ENCODE measurements around the gene UBTD2. TPM values are rescaled to one million over a fixed set of nuclear protein-coding genes. Genes with fewer than 3 reads are reported as not detected.

The UBTD2 gene
- total RNA-seq, 2 donors from 2014 or later, result 3.5 to 3.9 TPM

DNA sequence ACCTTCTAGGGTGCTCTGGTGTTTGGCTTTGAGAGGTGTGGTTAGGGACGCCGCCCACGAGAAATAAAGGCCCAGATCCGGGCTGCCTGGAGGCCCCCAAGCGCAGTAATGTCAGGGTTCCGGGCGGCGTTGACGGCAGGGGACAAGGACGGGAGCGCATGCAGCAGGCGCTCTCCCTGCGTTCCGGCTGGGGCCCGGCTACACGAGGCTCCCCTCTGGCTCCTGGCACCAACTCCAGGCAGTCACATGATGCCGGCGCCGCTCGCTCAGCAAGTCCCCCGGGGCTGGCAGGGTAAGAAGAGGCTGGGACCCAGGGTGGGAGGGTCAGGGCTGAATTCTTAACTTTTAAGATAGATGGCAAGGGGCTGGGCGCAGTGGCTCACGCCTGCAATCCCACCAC, 28.1 kb downstream of the UBTD2 start:
- peaks cover 4% of the 10 kb centered on the region for H3K9me3 ChIP-seq (ENCODE audit: control insufficient read depth, low read length, poor library complexity, severe bottlenecking)
- Mint-ChIP-seq H3K27me3 (no peaks in the 10 kb centered on the region), H3K4me1 (no peaks in the 10 kb centered on the region), H3K4me3 (no peak overlapping the region), H3K36me3 (ENCODE audit: low read depth) (peaks cover 2% of the 10 kb centered on the region), H3K27ac (no peak overlapping the region)
- DNase-seq (no peak), ATAC-seq (no peak)

DNA sequence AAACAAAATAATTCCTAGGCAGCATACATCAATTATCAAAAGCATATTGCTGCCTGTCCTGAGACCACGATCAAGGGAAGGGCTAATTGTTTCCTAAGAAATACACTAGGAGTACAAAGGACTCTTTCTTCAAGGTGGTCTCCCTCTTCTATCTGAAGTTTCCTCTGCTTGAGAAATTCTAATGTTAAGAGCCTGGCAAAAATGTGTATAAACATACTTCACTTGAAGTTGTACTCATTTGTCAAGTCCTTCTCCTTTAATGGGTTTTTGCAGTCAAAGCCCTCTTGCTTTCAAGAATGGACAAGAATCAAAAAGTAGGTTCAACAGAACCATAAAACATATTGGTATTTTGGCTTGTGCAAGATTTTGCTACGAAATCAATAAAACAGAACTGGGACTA, 31.1 kb downstream of the UBTD2 start:
- no peak for DNase-seq
- Mint-ChIP-seq H3K27ac (no peak overlapping the region), H3K4me1 (no peaks in the 10 kb centered on the region), H3K27me3 (no peaks in the 10 kb centered on the region), H3K4me3 (no peak overlapping the region), H3K36me3 (ENCODE audit: low read depth) (no peaks in the 10 kb centered on the region)
- ATAC-seq, result no peak
- H3K9me3 ChIP-seq (ENCODE audit: control insufficient read depth, low read length, poor library complexity, severe bottlenecking), result peaks cover 4% of the 10 kb centered on the region

DNA sequence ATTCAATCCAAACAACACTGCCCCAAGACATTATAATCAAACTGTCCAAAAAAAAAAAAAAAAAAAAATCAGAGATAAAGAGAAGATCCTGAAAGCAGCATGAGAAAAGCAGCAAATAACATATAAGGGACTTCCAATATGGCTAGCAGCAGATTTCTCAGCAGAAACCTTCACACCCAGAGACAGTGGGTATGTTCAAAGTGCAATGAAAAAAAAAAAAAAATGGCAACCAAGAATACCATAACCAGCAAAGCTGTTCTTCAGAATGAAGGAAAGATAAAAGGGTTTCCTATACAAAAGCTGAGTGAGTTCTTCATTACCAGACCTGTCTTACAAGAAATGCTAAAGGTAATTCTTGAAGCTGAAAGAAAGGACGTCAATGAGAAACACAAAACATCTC, 32.1 kb downstream of the UBTD2 start:
- H3K27ac Mint-ChIP-seq, result no peak overlapping the region
- ATAC-seq, result no peak
- peaks cover 4% of the 10 kb centered on the region for H3K9me3 ChIP-seq (ENCODE audit: control insufficient read depth, low read length, poor library complexity, severe bottlenecking)
- H3K4me3 Mint-ChIP-seq, result no peak overlapping the region
- peaks cover 5% of the 10 kb centered on the region for H3K4me1 Mint-ChIP-seq
- no peak for DNase-seq
- H3K36me3 Mint-ChIP-seq (ENCODE audit: low read depth), result no peaks in the 10 kb centered on the region
- no peaks in the 10 kb centered on the region for H3K27me3 Mint-ChIP-seq

DNA sequence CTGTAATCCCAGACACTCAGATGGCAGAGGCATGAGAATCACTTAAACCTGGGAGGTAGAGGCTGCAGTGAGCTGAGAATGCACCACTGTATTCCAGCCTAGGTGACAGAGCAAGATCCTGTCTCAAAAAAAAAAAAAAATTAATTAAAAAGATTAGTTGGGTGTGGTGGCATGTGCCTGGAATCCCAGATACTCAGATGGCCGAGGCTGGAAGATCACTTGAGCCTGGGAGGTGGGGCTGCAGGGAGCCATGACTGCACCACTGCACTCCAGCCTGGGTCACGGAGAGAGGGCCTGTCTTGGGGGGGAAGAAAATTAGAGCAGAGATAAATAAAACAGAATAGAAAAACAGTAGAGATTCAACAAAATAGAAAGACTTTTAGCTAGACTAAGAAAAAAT, 34.9 kb downstream of the UBTD2 start:
- no peaks in the 10 kb centered on the region for H3K27me3 Mint-ChIP-seq
- H3K9me3 ChIP-seq (ENCODE audit: control insufficient read depth, low read length, poor library complexity, severe bottlenecking), result no peaks in the 10 kb centered on the region
- ATAC-seq (no peak), DNase-seq (no peak)
- peaks cover 8% of the 10 kb centered on the region for H3K4me1 Mint-ChIP-seq
- no peak overlapping the region for H3K27ac Mint-ChIP-seq
- H3K36me3 Mint-ChIP-seq (ENCODE audit: low read depth), result peaks cover 3% of the 10 kb centered on the region
- no peak overlapping the region for H3K4me3 Mint-ChIP-seq

DNA sequence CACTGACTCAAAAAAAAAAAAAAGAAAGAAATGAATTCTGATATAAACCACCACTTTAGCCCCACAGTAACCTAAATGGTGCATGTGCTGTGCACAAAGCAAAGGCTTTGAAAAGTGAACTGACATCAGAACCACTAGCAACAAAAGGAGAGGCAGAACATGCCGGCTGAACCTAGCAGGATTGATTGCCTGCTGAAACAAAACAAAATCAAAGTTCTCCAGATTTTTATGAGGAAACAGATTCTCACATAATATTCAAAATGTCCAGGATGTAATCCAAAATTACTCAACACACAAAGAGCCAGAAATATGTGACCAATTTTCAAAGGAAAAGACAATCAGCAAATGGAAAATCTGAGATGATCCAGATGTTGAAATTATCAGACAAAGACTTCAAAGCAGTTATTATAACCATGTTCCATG, 37.9 kb downstream of the UBTD2 start:
- Mint-ChIP-seq H3K4me1 (peaks cover 8% of the 10 kb centered on the region), H3K27ac (no peak overlapping the region), H3K36me3 (ENCODE audit: low read depth) (peaks cover 3% of the 10 kb centered on the region), H3K27me3 (no peaks in the 10 kb centered on the region), H3K4me3 (no peak overlapping the region)
- DNase-seq (no peak), ATAC-seq (no peak)
- no peaks in the 10 kb centered on the region for H3K9me3 ChIP-seq (ENCODE audit: control insufficient read depth, low read length, poor library complexity, severe bottlenecking)

DNA sequence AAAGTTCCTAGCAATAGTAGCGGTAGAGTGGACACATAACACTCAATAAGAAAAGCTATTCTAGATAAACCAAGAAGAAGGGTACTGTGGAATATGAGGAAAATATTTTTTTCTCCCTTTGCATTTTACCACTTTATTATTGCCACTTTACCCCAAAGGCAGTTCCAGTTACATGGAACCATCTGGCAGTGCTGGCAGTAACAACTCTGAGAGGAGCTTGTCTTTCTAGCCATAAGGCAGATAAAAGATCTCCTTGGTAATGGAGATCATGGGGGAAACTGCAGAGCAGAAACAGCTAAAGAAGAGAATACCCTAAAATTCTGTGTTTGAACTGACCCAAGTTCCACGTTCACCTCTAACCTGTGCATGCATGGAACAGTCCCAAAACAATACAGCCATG, 38.5 kb downstream of the UBTD2 start:
- H3K4me1 Mint-ChIP-seq, result peaks cover 8% of the 10 kb centered on the region
- H3K4me3 Mint-ChIP-seq, result no peak overlapping the region
- peaks cover 3% of the 10 kb centered on the region for H3K36me3 Mint-ChIP-seq (ENCODE audit: low read depth)
- H3K9me3 ChIP-seq (ENCODE audit: control insufficient read depth, low read length, poor library complexity, severe bottlenecking), result no peaks in the 10 kb centered on the region
- no peaks in the 10 kb centered on the region for H3K27me3 Mint-ChIP-seq
- DNase-seq, result no peak
- no peak overlapping the region for H3K27ac Mint-ChIP-seq
- no peak for ATAC-seq

DNA sequence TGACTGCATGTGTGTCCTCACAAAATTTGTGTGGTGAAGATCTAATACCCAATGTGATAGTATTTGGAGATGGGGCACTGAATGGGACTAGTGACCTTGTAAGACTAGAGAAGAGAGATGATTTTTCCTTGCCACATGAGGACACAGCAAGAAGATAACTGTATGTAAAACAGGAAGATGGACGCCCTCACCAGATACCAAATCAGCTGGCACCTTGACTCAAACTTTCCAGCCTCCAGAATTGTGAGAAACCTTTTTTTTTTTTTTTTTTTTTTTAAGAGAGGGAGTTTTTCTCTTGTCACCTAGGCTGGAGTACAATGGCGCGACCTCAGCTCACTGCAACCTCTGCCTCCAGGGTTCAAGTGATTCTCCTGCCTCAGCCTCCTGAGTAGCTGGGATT, 40.3 kb downstream of the UBTD2 start:
- no peak for DNase-seq
- peaks cover 3% of the 10 kb centered on the region for H3K36me3 Mint-ChIP-seq (ENCODE audit: low read depth)
- H3K27ac Mint-ChIP-seq, result no peak overlapping the region
- H3K9me3 ChIP-seq (ENCODE audit: control insufficient read depth, low read length, poor library complexity, severe bottlenecking), result no peaks in the 10 kb centered on the region
- H3K4me3 Mint-ChIP-seq, result no peak overlapping the region
- H3K27me3 Mint-ChIP-seq, result no peaks in the 10 kb centered on the region
- H3K4me1 Mint-ChIP-seq, result peaks cover 21% of the 10 kb centered on the region
- ATAC-seq, result no peak

DNA sequence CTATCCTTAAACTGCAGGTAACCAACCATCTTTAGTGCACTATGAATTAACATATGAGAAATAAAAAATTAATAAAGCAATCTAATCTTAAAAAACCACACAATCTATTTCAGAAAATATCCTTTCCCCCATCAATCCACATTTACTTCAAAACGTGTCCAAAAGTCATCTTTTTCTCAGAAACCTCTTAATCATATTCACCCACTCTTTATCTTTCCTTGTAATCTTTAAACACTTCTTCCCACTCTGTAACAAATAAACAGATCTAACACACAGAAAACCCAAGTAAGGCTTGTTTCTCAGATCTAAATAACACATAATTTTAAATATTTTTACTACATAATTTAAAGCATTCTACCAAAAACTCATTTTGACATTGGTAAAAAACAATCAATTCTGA, 45.2 kb downstream of the UBTD2 start:
- ATAC-seq, result no peak
- H3K4me3 Mint-ChIP-seq, result peak overlapping the region; percentile 78

DNA sequence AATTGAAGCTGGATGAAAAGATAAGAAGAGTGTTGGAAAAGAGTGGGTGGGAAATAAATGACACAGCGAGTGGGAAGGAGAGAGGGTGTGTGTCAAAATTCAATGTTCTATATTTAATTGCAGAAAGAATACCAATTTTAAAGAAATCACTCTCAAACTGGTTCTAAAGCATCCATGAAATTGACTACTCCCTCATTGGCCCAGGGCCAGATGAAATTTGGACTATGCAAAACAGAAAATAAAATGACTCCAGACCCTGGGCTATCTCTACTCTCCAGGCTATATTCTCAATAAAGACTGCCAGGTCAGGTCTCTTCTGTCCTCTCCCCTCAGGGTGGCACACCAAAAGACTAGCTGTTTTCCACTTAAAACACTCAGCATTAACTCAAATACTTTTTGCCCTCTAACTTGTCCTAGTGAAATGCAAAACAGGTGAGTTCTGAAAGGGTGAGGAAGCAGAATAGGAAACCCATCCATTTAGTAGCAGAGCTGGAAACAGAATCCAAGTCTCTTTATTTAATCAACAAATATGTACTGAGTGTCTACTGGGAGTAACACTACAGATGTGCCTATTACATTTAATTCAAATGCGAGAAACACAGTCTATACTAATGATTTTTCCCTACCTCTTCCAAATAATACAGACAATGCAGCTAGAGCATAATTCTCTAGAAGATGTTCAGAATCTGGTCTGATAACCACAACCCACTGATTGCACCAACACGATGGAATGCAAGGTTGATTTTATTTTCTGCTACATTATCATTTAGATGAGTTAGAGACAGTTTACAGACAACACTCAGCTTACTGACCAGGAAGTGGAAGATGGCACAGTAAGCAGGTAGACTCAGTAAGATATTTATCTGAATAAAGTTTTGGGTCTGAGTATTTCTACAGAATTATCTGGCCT, 47.5 kb downstream of the UBTD2 start:
- Mint-ChIP-seq H3K4me1 (peaks cover 38% of the 10 kb centered on the region), H3K27ac (peak overlapping the region; percentile 77)
- DNase-seq, result no peak

More for the DNA sequence above, 45.2 kb downstream of the UBTD2 start:
- DNase-seq, result no peak
- peak overlapping the region; percentile 85 for H3K27ac Mint-ChIP-seq
- no peaks in the 10 kb centered on the region for H3K9me3 ChIP-seq (ENCODE audit: control insufficient read depth, low read length, poor library complexity, severe bottlenecking)
- no peaks in the 10 kb centered on the region for H3K27me3 Mint-ChIP-seq
- H3K36me3 Mint-ChIP-seq (ENCODE audit: low read depth), result no peaks in the 10 kb centered on the region
- peaks cover 38% of the 10 kb centered on the region for H3K4me1 Mint-ChIP-seq

DNA sequence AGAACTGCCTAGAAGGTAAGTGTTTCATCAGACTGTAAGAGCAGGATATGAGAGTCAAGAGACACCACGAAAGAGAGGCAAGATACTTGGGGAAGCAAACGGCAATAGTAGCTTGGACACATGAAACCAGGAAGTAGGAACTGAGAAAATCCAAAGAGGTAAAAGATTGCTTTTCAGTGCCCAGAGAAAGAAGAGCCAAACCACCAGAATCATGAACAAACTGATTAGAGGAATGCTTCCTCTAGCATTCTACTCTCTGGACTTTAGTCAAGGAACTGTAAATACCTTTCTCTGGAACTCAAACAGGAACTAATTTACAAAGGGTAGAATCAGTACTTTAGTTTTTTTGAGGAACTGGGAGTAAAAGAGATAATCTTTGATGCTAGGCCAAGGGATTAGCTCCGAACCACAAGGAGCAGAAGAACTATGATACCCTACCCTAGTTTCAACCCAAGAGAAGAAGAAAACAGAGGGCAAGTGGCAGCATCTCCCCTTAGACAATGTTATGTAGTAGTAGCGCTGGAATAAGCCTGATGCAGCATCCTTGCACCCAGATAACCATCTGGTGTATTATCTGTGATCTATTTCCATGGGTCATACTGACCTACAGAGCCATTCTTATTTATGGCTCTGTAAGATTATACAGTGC, 48.3 kb downstream of the UBTD2 start:
- H3K36me3 Mint-ChIP-seq (ENCODE audit: low read depth), result peaks cover 2% of the 10 kb centered on the region
- H3K9me3 ChIP-seq (ENCODE audit: control insufficient read depth, low read length, poor library complexity, severe bottlenecking), result no peaks in the 10 kb centered on the region
- H3K27ac Mint-ChIP-seq, result peak overlapping the region; percentile 77
- H3K4me3 Mint-ChIP-seq, result no peak overlapping the region
- peaks cover 38% of the 10 kb centered on the region for H3K4me1 Mint-ChIP-seq
- no peaks in the 10 kb centered on the region for H3K27me3 Mint-ChIP-seq
- no peak for ATAC-seq
- DNase-seq, result no peak

More for the DNA sequence above, 47.5 kb downstream of the UBTD2 start:
- Mint-ChIP-seq H3K27me3 (no peaks in the 10 kb centered on the region), H3K4me3 (no peak overlapping the region), H3K36me3 (ENCODE audit: low read depth) (peaks cover 2% of the 10 kb centered on the region)
- ATAC-seq, result no peak
- H3K9me3 ChIP-seq (ENCODE audit: control insufficient read depth, low read length, poor library complexity, severe bottlenecking), result no peaks in the 10 kb centered on the region

DNA sequence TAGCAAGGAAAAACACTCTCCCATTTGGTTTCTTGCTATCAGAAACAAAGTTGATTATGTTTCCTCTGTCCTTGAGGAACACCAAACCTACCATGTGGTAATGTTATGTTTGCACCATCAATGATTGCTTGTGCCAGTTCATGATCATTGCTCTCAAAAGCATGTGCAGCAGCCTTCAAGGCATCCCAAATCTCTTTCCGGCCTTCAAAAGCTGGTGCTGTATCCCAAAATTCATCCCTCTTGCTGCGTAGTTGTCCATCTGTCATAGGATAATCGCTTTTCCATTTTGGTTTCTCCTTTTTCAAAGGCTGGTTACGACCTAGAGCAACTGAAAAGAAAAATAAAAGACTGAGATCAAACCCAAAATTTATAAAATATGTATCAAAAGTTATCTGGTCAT, 49.5 kb downstream of the UBTD2 start:
- H3K27ac Mint-ChIP-seq, result no peak overlapping the region
- H3K4me3 Mint-ChIP-seq, result no peak overlapping the region

DNA sequence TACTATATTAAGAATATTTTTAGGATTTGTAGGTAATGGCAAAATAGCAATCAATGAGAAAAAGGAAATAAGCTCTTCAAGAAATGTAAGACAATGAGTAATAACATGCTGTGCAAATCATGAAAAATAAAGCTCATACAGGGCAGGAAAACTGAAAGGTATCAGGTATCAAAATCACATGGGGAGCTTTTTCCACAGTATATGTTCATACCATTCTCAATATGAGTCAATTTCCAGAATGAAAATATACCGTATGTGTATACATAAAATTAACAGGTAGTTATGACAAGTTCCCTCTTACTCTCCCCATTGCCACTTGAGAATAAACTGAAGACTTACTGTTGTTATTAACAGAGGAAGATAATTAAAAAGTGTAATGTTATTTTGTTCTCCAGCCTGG, 53.7 kb downstream of the UBTD2 start:
- Mint-ChIP-seq H3K27me3 (no peaks in the 10 kb centered on the region), H3K36me3 (ENCODE audit: low read depth) (peaks cover 2% of the 10 kb centered on the region), H3K4me1 (peaks cover 4% of the 10 kb centered on the region), H3K4me3 (no peak overlapping the region), H3K27ac (no peak overlapping the region)
- ATAC-seq (no peak), DNase-seq (no peak)
- no peaks in the 10 kb centered on the region for H3K9me3 ChIP-seq (ENCODE audit: control insufficient read depth, low read length, poor library complexity, severe bottlenecking)

More for the DNA sequence above, 49.5 kb downstream of the UBTD2 start:
- ATAC-seq (no peak), DNase-seq (no peak)
- Mint-ChIP-seq H3K27me3 (no peaks in the 10 kb centered on the region), H3K36me3 (ENCODE audit: low read depth) (peaks cover 2% of the 10 kb centered on the region), H3K4me1 (peaks cover 33% of the 10 kb centered on the region)
- no peaks in the 10 kb centered on the region for H3K9me3 ChIP-seq (ENCODE audit: control insufficient read depth, low read length, poor library complexity, severe bottlenecking)

DNA sequence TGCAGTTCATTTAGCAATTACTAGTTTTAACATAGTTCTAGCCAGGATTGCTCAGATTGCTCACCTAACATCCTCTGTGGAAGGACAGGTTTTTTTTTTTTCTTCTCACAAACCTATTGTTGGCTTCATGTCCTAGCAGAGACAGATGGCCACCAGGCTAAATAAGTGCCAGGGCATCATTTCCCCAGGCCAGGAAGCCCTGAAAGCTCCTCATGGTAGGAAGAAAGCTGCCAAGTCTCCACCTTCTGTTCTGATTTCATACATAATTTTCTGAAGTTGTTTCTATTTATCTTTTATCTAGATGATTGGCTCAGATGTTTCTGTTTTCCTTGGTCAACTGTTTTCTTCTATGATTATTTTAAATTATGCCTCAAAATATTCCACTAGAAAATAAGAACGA, 58.6 kb downstream of the UBTD2 start:
- peak overlapping the region; percentile 21 for H3K27ac Mint-ChIP-seq
- H3K36me3 Mint-ChIP-seq (ENCODE audit: low read depth), result peaks cover 2% of the 10 kb centered on the region
- no peak overlapping the region for H3K4me3 Mint-ChIP-seq

More for the DNA sequence above, 58.6 kb downstream of the UBTD2 start:
- Mint-ChIP-seq H3K27me3 (no peaks in the 10 kb centered on the region), H3K4me1 (peaks cover 10% of the 10 kb centered on the region)
- ATAC-seq (no peak), DNase-seq (no peak)
- no peaks in the 10 kb centered on the region for H3K9me3 ChIP-seq (ENCODE audit: control insufficient read depth, low read length, poor library complexity, severe bottlenecking)

Data from T-helper 17 cell (primary cell).